Effector CD8-positive, alpha-beta T cell (primary cell): Measurements from ENCODE around the gene KIAA1549.

ENCODE experiments used
- DNase-seq: peaks from one replicate; lab custom pipeline; 2025; lab: John Stamatoyannopoulos, UW

Gene KIAA1549

GRCh38 chr7:138975343-138976104, 5.7 kb downstream of the KIAA1549 start:
- no peak for DNase-seq

GRCh38 chr7:138974675-138975292, 6.4 kb downstream of the KIAA1549 start:
- no peak for DNase-seq

- DNase-seq, result no peak
Observed at GRCh38 chr7:138974103-138974502, 7.1 kb downstream of the KIAA1549 start.

DNA sequence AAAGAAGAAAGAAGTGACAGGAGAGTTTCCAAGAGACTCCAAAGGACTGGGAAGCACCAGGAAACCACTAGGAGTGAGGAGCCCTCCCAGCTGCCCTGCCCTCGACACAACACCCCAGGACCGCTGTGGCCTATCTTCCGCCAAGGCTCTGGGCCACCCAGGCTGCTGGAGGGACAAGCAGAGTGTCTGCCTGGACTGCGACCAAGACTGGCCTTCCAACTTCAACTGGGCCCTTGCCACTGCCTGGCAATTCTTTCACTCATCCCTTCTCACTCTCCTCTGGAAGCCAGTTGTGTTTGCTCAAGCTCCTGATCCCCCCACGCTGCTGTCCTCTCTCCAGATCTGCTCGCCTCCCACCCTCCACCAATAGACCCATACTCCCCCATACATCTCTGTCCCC, 10.2 kb downstream of the KIAA1549 start:
- DNase-seq, result no peak

- no peak for DNase-seq
Observed at GRCh38 chr7:138970446-138970845, 10.7 kb downstream of the KIAA1549 start.

GRCh38 chr7:138967159-138967558, 14.0 kb downstream of the KIAA1549 start:
- no peak for DNase-seq

DNA sequence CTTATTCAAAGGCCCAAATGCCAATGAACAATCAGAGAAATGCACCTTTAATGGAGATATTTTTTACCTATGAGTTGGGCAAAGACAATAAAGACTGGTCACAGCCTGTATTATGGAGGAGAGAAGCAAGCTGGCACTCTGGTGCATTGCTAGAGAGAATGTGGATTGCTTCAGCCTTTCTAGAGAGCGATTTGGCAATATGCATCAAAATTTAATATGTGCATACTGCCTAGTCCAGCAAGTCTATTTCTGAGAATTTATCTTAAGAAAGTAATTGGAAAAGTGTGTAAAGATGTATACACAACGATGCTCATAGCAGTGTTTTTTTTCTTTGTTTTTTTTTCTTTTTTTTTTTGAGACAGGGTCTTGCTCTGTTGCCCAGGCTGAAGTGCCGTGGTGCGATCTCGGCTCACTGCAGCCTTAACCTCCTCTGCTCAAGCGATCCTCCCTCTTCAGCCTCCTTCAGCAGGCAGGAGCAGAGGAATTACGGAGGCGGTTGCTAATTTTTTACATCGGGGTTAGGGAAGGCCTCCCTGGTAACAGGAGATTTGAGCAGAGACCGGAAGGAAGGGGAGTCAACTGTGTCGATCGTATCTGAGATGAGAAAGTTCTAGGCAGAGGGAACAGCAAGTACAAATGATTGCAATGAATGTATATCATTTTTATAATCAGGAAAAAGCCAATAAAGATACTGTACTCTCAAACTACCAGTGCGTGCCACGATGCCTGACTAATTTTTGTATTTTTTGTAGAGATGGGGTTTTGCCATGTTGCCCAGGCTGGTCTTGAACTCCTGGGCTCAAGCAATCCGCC, 16.4 kb downstream of the KIAA1549 start:
- DNase-seq, result no peak

- no peak for DNase-seq
Observed at GRCh38 chr7:138963675-138964074, 17.5 kb downstream of the KIAA1549 start.

DNA sequence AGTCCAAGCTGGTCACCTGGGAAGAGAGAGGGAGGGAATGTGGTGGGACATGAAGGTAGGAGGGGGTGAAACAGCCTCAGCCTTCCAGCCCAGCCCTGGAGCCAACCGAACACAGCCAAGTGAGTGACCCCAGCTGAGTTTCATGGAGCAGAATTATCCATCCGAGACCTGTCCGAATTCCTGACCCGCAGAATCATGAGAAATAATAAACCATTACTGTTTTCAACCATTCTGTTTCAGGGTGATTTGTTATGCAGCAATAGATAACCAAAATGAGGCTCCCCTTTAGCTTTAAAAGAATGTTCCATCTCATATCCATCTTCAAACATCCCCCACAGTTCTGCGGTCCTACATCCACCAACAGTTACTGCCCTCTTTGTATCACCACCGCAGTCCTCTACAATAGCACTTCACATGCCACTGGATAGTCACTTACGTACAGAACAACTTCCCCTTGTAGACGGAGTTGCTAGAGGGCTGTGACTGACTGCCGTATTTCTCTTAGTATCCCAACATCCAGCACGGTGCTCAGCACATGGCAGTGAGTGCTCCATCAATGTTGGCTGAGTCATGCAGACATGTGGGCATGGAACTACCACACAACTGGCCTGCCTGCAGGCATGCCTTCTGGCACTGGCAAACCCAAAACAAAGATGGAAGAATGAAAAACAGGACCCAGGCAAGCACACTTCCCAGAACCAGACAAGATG, 18.5 kb downstream of the KIAA1549 start:
- DNase-seq, result no peak

- DNase-seq, result no peak
Observed at GRCh38 chr7:138961159-138961558, 20.0 kb downstream of the KIAA1549 start.

DNA sequence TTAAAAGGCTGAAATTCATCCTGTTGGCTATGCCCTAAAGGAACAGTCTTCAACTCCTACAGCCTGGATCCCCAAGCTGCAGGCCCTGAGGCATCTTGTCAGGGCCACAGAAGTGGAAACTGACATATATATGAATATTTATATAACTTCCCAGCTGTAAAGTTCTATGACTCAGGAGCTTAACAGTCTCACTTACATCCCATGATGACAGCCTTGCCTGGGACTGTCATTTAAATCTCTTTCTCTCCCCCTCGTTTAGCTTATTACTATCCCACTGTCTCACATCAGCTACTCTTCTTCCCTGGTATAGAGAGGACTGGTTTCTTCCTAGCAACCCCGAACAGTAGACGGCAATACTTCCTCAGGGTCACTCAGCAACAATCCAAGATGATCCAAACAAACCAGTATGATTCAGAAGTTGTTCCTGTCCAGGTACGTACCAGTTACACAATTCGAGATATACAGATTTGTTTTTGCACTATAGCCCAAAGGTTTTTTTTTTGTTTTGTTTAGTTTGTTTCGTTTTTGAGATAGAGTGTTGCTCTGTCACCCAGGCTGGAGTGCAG, 22.7 kb downstream of the KIAA1549 start:
- no peak for DNase-seq

- DNase-seq, result no peak
Observed at GRCh38 chr7:138957753-138958390, 23.3 kb downstream of the KIAA1549 start.

GRCh38 chr7:138957217-138957616, 24.0 kb downstream of the KIAA1549 start:
- DNase-seq, result no peak

- no peak for DNase-seq
Observed at GRCh38 chr7:138954545-138955475, 26.4 kb downstream of the KIAA1549 start.

- DNase-seq, result no peak
Observed at GRCh38 chr7:138952791-138953190, 28.4 kb downstream of the KIAA1549 start.

DNA sequence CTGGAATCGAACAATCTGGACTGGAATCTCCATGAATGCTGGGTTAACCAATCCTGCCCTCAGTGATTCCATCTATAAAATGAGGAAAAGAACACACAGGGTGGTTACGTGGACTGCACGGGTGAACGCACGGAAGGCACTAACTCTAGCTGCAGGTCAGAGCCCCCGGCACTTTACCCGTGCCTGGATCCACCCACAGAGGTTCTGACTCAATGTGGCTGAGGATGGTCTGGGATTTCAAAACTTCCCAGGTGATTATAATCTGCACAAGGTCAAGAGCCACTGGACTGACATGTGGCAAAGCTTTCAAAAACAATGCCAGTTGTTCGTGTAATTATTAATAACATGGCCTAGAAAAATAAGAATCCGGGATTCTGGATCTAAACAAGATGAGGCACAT, 29.2 kb downstream of the KIAA1549 start:
- DNase-seq, result no peak

DNA sequence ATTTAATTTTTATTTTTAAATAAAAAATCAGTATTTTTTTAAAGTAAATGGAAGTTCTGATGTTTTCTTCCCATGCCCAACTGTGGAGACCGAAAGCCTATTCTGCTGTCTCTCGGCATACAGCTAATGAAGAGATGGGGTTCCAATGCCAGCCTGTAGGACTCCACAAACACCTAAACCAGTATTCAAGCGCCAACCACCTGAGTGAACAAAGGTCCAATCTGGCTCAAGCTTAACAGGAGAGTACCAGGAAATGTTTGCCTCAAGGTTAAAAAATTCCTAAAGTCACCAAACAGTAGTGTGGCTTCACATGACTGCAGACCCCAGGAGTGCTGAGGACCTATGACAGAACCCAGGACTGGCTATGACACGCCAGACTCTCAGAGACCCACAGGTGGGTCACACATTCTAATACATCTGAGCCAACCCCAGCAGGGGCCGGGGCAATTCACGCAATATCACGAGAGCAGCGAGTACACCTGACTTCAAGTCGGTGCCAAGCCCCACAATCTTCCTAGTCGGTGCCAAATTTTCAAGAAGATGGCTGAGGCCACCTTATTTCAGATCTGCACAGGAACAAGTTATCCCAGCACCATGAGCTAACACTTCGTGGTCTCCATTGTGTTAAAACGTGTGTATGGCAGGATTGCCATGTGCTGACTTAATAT, 31.6 kb downstream of the KIAA1549 start:
- DNase-seq, result no peak

- no peak for DNase-seq
Observed at GRCh38 chr7:138948403-138948802, 32.8 kb downstream of the KIAA1549 start.

DNA sequence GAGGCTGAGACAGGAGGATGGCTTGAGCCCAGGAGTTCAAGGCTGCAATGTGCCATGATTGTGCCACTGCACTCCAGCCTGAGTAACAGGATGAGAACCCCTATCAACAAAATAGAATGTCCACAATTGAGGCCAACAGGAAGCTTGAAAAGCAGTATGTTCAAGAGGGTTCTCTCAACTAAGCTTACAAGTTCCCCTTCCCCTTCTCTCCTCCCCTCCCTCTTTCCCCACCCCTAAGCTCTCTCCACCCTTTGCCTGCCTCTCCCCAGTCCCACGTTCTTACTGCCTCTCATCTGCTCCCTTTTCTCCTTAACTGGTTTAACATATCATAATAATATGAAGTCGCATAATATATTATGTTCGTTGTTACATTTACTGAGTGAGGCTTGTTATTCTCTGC, 35.4 kb downstream of the KIAA1549 start:
- no peak for DNase-seq

- DNase-seq, result no peak
Observed at GRCh38 chr7:138945154-138945553, 36.0 kb downstream of the KIAA1549 start.
